Measurements from ENCODE around the gene HERC5. TPM values are rescaled to one million over a fixed set of nuclear protein-coding genes. Genes with fewer than 3 reads are reported as not detected.

HERC5 gene
- polyA plus RNA-seq, 1 donor from 2014 or later, result 0.59 TPM

DNA sequence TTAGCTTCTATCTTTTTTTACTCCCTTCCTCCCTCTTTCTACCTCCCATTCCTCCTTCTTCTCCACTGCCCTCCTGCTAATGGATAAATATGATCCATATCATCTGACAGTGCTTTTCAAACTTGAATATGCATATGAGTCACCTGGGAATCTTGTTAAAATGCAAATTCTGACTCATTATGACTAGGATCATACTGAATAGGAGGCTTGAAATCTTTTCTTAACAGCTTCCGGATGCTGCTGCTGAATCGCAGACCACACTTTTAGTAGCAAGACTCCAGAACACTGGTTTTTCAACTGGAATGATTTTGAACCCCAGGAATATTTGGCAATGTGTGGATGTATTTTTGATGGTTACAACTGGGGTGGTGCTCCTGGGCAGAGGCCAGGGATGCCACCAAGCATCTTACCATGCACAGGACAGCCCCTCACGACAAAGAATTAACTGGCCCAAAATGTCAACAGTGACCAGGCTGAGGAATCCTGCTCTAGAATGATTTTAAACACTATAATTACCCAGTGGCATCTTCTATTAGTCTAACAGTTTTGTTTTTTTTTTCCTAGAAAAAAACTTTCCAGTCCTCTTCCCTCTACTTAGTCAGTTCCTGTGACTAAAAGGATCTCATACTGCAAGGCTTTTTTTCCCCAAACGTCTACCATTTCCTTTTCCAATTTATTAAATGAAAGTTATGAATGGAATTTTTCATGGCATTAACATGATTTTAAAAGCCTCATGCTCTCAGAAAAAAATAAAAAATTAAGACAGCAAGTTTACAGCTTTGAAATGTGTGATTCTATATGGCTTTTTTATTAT, 77.2 kb downstream of the HERC5 start:
- H3K4me3 ChIP-seq (ENCODE audit: low read length), result peak overlapping the region; percentile 2
- H4K20me1 ChIP-seq (ENCODE audit: insufficient read depth), result no peaks in the 10 kb centered on the region
- H3K9ac ChIP-seq (ENCODE audit: low read length), result peak overlapping the region; percentile 30
- H2AFZ ChIP-seq (ENCODE audit: low read depth, low read length), result no peak overlapping the region
- H3K9me3 ChIP-seq (ENCODE audit: low read length), result no peaks in the 10 kb centered on the region
- no peaks in the 10 kb centered on the region for H3K36me3 ChIP-seq (ENCODE audit: insufficient read depth, low read length)
- no peak overlapping the region for H3K4me2 ChIP-seq (ENCODE audit: low read length)
- H3K79me2 ChIP-seq (replicated peaks; ENCODE audit: insufficient read depth, low read length), result no peaks in the 10 kb centered on the region
- TF ChIP-seq EZH2 (IDR thresholded peaks at IDR 0.05; ENCODE audit: borderline replicate concordance, insufficient read depth, low read length, poor library complexity, severe bottlenecking), result no peak
- TF ChIP-seq, protein P1, sequence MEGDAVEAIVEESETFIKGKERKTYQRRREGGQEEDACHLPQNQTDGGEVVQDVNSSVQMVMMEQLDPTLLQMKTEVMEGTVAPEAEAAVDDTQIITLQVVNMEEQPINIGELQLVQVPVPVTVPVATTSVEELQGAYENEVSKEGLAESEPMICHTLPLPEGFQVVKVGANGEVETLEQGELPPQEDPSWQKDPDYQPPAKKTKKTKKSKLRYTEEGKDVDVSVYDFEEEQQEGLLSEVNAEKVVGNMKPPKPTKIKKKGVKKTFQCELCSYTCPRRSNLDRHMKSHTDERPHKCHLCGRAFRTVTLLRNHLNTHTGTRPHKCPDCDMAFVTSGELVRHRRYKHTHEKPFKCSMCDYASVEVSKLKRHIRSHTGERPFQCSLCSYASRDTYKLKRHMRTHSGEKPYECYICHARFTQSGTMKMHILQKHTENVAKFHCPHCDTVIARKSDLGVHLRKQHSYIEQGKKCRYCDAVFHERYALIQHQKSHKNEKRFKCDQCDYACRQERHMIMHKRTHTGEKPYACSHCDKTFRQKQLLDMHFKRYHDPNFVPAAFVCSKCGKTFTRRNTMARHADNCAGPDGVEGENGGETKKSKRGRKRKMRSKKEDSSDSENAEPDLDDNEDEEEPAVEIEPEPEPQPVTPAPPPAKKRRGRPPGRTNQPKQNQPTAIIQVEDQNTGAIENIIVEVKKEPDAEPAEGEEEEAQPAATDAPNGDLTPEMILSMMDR (IDR thresholded peaks at IDR 0.05; ENCODE audit: poor library complexity, severe bottlenecking), result no peak
- TF ChIP-seq, protein P2, sequence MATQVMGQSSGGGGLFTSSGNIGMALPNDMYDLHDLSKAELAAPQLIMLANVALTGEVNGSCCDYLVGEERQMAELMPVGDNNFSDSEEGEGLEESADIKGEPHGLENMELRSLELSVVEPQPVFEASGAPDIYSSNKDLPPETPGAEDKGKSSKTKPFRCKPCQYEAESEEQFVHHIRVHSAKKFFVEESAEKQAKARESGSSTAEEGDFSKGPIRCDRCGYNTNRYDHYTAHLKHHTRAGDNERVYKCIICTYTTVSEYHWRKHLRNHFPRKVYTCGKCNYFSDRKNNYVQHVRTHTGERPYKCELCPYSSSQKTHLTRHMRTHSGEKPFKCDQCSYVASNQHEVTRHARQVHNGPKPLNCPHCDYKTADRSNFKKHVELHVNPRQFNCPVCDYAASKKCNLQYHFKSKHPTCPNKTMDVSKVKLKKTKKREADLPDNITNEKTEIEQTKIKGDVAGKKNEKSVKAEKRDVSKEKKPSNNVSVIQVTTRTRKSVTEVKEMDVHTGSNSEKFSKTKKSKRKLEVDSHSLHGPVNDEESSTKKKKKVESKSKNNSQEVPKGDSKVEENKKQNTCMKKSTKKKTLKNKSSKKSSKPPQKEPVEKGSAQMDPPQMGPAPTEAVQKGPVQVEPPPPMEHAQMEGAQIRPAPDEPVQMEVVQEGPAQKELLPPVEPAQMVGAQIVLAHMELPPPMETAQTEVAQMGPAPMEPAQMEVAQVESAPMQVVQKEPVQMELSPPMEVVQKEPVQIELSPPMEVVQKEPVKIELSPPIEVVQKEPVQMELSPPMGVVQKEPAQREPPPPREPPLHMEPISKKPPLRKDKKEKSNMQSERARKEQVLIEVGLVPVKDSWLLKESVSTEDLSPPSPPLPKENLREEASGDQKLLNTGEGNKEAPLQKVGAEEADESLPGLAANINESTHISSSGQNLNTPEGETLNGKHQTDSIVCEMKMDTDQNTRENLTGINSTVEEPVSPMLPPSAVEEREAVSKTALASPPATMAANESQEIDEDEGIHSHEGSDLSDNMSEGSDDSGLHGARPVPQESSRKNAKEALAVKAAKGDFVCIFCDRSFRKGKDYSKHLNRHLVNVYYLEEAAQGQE (IDR thresholded peaks at IDR 0.05; ENCODE audit: borderline replicate concordance), result no peak
- no peaks in the 10 kb centered on the region for H3F3A ChIP-seq (ENCODE audit: insufficient read depth, low read length, poor library complexity, severe bottlenecking)
- no peaks in the 10 kb centered on the region for H3K9me2 ChIP-seq (ENCODE audit: insufficient read depth, low read length)
- no peaks in the 10 kb centered on the region for H3K27me3 ChIP-seq (ENCODE audit: insufficient read depth, low read depth, low read length)
- H3K27ac ChIP-seq (ENCODE audit: low read length), result peak overlapping the region; percentile 71

DNA sequence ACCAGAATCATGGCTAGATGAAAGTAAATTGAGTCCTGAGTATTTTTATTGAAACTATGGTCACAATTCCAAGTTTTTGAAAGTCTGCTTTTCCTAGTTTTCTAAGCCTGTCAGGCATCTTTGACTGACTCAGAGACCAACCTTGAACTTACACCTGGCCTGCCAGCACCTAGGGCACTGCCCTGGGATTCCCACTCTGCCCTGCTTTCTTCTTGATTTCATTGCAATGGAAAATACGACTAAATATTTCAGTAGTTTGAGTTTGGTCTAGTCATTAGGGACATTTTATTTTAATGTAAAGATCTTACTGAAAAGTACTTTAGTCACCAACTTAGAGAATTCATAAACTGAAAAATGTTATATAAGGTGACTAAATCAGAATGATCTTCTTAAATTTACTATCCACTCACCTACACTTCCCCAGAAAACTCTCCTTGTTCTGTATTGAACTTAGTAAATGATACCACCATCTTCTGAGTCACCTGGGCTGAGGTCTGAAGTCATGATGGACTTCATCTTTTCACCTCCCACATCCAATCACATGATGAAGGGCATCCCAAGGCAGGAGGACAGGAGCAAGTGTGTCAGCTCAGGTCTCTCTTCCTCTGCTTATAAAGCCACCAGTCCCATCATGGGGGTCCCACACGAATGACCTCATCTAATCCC, 78.3 kb downstream of the HERC5 start:
- no peak for TF ChIP-seq TAF1 (IDR thresholded peaks at IDR 0.05; ENCODE audit: low read depth)
- no peak for TF ChIP-seq MXI1 (conservative IDR thresholded peaks at IDR 0.05; ENCODE audit: poor library complexity, severe bottlenecking)
- no peak for TF ChIP-seq EP300 (conservative IDR thresholded peaks at IDR 0.05; ENCODE audit: poor library complexity, severe bottlenecking)
- no peak for TF ChIP-seq EZH2 (IDR thresholded peaks at IDR 0.05; ENCODE audit: borderline replicate concordance, insufficient read depth, low read length, poor library complexity, severe bottlenecking)
- TF ChIP-seq, protein P1 (IDR thresholded peaks at IDR 0.05; ENCODE audit: poor library complexity, severe bottlenecking), result no peak
- TF ChIP-seq RAD21 (conservative IDR thresholded peaks at IDR 0.05), result no peak
- TF ChIP-seq SMC3 (conservative IDR thresholded peaks at IDR 0.05; ENCODE audit: poor library complexity), result no peak
- no peak for TF ChIP-seq POLR2AphosphoS5 (IDR thresholded peaks at IDR 0.05)
- TF ChIP-seq, protein P2 (IDR thresholded peaks at IDR 0.05; ENCODE audit: borderline replicate concordance), result no peak
- Histone ChIP-seq H3K4me2 (ENCODE audit: low read length) (no peak overlapping the region), H3K36me3 (ENCODE audit: insufficient read depth, low read length) (no peaks in the 10 kb centered on the region), H4K20me1 (ENCODE audit: insufficient read depth) (no peaks in the 10 kb centered on the region), H3K27ac (ENCODE audit: low read length) (peak overlapping the region; percentile 71), H3K27me3 (ENCODE audit: insufficient read depth, low read depth, low read length) (no peaks in the 10 kb centered on the region), H3F3A (ENCODE audit: insufficient read depth, low read length, poor library complexity, severe bottlenecking) (no peaks in the 10 kb centered on the region), H3K79me2 (replicated peaks; ENCODE audit: insufficient read depth, low read length) (no peaks in the 10 kb centered on the region), H3K4me3 (ENCODE audit: low read length) (no peak overlapping the region), H3K9ac (ENCODE audit: low read length) (no peak overlapping the region), H2AFZ (ENCODE audit: low read depth, low read length) (no peak overlapping the region), H3K9me2 (ENCODE audit: insufficient read depth, low read length) (no peaks in the 10 kb centered on the region), H3K9me3 (ENCODE audit: low read length) (no peaks in the 10 kb centered on the region)

Data from neural cell (in vitro differentiated cells).